HG03095 (cell line): ENCODE results near the gene ZNF672.
"Not testable (repeated sequence)": the region's sequence is repeated elsewhere in the genome, so short reads cannot be mapped to it uniquely, and the experiment has no call there.

Experiments used
- ATAC-seq: cut with Tn5 transposase; IDR thresholded peaks from one replicate; pipeline ENCODE4 v1.9.1; 2021; ENCODE audit warnings: moderate library complexity; ENCODE audit not compliant: unreplicated experiment

Gene ZNF672

DNA sequence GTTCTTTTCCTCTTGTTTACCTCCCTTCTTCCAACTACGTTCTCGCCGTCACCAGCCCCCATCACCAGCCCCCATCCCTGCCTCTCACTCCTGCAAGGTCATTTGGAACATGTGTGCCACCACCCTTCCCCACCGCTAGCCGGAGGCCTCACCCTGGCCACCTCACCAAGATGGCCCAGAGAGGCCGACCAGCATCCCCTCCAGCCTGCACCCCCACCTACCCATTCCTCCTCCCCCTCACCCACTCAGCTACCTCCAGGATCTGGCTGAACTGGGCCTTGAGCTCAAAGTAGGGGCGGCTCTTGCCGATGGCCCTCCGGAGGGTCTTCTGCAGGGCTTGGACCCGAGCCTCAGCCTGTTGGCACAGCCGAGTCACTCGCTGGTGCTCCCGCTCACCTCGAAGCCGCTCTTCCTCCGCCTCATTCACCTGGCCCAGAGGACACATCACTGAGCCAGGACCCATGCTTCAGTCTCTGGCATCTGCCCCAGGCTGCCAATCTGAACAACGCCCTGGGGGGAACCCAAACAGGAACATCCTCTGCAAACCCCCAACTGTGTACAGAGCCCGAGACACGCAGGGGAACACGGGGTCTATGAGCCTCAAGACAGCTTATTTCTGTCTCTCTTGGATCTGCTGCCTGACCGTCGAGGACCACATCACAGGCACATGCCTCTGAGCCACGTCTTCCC lies 25.1 kb upstream of the ZNF672 start:
- ATAC-seq, result no peak

DNA sequence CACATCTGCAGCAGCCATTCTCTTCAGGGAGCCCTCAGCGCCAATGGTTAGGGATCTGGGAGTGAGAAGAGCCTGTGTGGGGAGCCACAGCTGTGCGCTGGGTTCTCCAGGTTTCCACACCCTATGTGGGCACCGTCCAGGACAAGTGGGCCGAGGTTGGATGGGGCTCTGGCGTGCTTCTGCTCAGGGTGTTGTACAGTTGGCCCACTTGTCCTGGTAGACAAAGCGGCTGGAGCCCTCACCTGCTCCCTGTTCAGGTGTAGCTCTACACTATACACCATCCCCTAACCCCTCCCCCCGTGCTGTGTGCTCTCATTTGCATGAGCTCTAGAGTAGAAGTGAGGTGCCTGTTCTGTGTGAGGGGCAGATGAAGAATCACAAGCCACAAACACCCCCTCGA lies 24.5 kb upstream of the ZNF672 start:
- no peak for ATAC-seq

DNA sequence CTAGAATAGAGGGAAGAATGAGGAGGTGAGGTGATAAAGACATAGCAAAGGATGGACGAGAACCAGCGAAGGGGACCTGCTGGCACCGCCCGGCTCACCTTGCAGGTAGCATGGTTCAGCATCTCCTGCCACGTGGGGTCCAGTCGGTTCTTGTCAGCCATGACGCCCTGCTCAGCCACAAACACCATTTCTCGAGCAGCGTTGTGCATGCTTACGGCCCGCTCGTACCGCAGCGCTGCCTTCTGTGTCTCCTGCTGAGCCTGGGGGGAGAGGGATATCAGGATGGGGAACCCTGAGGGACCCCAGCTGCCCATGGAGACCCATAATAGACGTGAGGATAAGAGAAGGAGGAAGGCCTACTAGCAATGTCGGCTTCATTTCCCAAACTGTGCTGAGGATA lies 23.7 kb upstream of the ZNF672 start:
- no peak for ATAC-seq

DNA sequence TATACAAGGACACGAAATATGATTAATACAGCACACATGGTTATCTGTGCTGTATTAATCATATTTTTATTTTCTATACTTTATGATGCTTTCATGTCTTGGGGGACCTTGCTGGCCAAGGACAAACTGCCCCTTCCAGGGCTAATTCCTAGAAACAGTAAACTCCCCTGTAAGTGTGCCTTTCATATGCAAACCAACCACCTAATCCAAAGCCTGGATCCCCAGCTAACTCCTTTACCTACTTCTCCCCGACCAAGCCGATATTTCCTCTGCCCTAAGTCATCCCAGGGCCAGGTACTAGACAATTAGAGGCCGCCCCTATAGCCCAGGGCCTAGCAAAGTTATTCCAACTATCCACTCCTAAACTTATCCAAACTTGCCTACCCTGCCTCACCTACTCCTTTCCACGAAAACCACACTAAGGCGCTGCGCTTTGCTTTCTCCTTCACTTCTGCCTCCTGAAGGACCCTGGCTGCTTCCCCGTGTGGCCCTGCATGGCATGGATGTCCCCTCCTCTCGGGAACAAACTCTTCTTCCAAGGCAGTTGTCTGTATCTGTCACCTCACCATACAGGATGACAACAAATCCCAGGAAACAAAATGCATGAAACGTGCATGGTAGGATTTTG lies 22.5 kb upstream of the ZNF672 start:
- ATAC-seq, result no peak

DNA sequence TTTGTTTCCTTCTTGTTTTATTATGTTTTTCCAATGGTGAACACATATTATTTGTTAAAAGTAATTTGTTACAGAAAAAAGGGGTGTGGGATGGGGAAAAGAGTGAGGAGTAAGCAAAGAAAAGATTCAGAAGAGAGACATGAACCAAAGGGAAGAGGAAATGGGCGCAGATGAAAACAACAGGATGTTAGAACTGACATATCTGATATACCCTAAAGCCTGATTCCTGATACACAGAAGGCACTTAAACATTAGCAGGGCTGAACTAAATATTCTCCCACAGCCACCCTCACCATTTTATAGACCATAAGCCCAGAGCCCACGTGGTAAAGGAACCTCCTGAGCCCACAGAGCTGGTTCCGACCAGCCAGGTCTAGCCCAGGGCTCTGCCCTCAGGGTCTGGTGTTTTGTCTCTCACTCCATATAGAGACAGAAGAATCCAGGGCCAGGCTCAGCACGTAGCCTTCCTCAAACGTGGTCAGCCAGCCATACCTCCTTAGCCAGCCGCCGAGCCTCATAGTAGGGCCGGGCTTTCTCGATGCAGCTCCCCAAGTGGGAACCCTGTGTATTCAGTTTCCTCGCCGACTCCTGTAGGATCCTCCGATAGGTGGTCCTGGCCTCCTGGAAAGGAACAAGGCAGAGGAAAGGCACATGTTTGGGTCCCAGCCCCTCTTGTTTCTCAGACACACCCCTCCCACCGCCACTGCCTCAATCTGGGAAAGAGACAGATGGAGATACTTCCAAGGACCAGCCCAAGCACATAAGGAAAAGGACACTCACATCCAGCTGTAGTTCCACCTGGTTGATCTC lies 21.8 kb upstream of the ZNF672 start:
- ATAC-seq, result no peak

DNA sequence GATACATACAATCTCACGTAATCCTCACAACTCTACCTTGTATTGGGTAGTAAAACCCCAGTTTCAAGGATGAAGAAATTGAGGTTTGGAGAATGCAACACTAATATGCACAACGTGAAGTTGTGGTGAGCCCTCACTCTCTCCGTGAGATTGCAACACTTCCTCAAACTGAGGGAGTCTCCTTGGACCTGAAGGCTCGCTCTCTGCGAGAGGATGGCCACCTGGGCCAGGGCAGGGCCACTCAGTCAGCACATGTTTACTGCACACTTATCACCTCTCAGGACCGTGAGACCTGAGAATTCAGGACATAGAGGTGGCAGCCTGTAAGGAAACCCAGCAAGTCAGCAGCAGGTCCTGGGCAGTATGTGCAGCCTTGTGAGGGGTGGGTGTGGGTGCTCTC lies 21.0 kb upstream of the ZNF672 start:
- no peak for ATAC-seq

DNA sequence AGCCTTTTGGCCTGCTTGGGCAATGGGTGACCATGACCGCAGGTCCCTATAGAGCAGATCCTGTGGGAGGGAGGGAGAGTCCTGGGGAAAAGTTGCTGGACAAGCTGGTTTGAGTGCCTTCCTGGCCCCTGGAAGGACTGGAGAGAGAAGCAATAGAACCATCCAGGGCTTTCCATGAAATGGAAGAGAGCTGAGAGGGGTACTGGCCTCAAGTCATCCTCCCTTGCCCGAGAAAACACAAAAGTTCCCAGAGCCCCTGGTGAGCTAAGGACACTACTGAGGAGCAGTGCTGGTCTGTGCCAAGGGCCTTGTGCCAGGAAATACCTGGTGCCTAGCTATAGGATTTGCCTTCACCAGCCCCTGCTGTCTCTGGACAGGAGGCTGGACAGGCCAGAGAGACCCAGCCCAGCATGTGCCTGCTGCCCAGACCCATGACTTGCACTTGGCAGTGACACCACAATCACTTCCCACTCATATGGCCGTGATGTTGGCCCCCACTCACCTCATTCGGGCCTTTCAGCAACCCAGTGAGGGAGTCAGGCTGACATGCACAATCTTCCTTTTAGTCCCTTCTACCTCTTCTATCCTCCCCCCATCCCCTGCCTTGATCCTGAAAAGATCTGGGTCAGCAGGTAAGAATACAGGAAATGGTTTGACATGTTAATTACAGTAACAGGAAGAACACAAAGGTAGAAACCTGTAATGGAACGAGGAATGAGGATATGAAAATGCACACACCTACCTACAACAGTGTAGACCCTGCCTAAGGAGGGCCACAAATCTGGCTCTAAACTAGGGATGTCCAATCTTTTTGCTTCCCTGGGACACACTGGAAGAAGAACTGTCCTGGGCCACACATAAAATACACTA lies 19.3 kb upstream of the ZNF672 start:
- ATAC-seq, result peak; percentile 41

DNA sequence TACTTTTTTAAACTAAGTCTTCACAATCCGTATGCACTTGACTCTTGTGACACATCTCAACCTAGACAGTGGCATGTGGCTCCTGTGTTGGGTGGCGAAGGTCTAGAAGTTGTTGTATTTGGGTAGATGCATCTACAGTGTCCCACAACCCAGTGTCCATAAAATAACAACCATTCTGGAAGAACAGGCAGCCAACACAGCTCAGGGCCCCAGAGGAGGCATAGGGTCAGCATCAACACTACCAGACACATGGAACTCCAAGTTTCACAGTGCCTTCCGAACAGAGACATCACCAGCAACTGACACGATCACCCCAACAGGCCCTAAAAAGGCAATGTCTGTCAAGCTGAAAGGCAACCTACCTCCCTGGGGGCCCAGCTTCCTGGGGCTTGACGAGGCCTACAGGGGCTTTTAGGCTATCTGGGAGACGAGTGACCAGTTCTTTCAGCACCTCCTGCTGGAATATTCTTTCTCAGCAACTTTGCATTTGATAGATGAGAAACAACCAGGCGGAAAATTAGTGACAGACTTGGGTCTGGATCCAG lies 17.9 kb upstream of the ZNF672 start:
- no peak for ATAC-seq

DNA sequence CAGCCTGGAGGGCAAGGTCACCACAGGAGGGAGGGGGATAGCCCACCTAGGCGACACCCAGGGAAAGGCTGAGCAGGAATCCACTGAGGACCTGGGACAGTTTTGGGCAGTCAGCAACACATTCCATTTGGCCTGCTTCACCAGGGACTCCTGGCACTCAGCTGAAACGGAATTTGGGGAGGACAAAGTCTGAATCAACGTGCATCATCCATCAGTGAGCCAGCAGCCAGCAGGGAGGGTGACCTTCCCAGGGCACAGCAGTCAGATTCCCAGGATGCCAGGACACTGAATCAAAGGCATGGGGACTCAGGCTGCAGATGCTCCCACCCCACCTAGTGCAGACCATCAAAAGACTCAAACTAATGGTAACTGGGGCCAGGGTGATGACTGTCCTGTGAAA lies 16.9 kb upstream of the ZNF672 start:
- no peak for ATAC-seq

DNA sequence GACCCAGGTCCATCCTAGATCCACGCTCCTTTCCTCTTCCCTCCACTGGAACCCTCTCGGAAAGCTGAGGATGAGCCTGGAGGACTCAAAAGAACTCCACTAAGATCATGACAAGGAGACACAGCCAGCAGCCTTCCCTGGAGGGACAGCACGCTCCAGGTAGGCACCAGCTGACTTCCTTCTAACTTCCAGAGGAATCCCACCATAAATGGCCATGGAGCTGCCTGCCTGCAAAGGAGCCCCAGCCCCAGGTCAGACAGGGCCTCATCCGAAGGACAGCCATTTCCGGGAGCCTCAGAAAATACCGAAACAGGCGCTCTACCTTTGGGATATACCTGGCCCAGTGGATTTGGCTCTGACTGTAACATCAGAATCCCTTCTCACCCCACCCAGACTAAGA lies 16.4 kb upstream of the ZNF672 start:
- no peak for ATAC-seq

DNA sequence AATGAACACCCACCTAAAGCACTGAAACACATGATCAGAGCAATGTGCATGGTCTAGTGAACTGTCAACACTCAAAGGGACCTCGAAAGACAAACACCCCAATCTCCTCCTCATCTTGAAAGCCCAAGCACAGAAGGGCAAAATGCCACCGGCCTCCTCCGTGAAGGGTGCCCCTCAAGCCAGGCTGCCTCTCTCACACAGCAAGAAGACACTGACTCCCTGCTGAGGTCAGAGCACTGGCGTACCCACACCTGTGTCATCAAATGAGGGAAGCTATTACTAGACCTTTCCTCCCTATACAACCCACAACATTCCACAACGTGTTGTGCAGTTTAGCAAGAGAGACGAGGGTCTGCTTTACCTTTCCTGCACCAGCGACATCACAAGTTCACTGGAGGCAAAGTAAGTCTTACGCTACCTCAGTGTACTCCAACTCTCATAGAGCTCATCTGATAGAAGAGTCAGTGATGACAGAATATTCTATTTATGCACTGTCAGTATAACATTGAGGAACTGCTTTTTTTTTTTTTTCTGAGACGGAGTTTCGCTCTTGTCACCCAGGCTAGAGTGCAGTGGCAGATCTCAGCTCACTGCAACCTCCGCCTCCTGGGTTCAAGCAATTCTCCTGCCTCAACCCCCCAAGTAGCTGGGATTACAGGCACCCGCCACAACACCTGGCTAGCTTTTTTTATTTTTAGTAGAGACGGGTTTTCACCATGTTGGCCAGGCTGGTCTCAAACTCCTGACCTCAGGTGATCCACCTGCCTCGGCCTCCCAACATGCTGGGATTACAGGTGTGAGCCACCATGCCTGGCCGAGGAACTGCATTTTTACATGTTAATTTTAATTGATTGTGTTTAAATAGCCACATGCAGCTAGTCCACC lies 15.6 kb upstream of the ZNF672 start:
- peak; percentile 27 for ATAC-seq

DNA sequence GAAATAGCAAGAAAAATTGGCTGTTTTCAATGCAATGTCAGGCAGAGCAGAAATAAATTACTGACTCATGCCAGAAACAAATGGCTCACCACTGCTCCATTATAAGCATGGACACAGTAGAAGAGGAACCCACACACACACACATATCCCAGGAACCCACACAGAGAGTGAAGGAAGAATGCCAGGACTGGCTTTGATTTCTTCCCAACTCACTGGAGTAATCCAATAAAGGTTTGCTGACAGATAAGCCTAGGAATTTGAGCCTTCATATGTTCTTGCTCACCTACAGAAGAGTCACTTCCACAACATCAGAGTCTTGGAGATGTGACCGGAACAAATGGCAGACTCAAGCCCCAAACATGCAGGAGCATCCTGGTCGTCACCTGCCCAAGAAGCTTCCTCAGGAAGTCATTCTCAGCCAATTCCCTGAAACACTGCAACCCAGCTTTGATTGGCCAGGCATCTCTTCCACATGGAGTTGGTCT lies 14.5 kb upstream of the ZNF672 start:
- no peak for ATAC-seq

DNA sequence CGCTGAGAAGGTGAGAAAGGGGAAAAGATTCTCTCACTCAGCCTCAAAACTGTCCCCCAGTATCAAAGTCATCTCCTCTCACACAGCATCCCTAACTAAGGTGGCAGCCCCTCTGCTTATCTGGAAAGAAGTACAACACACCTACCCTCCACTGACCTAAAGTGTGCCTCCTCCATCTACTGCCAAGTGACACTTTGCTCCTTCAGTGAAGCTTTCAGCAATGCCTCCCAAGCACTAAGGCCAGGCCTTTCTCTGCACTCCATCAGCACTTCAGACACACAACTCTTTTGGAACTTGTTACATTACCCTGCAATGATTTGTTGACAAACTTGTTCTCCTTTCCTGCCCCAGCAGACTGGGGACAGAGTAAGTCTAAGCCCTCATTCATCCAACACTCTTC lies 13.7 kb upstream of the ZNF672 start:
- ATAC-seq, result no peak

DNA sequence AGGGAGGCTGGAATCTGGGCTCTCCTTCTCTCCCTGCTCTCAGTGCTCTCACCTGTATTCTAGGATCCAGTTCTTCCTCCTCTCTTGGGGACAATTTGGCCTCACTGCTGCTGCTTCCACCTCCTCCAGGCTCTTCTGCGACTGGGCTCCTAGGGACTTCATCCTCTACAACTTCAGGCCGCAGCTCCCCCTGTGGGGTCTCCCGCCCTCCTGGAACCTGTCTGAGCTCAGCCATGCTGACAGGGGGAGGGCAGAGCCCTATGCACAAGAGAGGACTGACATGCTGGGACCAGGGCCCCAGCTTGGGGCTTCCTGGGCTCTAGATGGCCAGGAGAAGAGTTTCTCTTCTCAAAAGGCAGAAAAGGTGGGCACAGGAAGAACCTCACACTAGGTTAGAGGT lies 13.3 kb upstream of the ZNF672 start:
- no peak for ATAC-seq

DNA sequence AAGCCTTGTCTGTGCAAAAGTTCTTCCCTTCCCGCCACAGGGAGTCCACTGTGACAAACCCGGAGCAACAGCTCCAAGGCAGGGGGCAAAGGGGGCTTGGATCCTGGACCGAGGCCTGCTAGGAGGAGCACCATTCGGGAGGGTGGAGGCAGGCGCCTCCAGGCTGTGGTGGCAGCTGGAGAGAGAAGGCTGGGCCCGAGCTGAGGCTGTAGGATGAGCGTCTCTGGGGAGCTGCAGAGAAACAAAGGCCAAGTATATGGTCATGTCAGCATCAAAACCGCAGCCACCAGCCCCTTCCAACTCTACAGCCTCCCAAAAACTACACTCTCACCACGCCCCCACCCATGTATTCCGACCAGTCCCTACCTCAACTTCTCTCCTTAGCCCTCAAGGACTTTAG lies 12.9 kb upstream of the ZNF672 start:
- ATAC-seq, result no peak

DNA sequence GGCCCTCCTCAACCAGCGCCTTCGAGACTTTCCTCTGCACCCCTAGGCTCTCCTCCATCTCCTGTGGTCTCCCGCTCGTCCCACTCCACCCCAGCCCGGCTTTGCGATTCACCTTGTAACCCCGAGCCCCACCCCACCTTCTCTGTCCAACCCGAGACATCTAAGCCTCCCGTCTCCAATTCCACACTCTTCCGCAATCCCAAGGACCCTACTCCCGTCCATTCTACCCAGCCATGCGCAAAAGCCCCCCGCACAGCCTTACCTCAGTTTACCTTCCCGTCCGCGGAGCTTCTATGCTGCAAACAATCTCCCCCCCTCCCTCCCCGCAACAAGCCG lies 12.5 kb upstream of the ZNF672 start:
- peak; percentile 1 for ATAC-seq

DNA sequence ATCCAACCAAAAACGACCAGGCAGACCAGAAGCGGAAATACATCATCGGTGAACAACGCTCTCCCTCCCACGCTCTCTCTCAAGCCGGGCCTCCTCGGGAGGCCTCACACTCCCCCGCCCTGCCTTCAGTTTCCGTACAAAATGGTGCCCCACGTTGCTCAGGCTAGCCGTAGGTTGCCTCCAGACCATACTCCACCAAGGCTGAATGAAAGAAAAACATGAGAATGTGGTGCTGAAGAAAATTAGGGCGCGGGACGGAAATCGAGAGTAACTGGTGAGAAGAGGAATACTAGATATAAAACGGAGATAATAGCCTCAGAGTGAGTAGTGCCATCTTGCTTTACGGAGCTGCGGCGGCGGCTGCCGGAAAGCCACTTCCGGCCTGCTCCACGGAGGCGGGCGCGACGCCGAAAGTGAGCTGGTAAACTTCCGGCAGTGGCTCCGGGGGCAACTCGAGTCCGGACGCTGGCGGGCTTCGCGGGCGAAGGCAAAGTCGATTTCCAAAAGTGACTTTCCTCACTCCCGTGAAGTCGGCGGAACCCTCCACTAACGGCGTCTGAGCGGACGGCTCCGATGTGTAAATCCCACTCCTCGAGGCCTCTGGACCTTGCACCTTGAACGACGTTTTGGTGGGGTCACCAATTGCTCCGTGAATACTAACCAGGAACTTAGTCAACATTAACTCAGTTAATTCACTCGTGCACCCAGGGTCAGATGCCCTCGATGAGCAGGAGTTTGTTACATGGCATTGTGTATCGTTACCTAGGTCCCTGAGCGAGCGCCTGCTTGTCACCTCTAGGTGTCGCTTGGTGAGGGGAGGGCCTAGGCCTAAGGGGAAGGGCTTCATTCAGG lies 11.9 kb upstream of the ZNF672 start, which contains the start of gene SH3BP5L:
Gene SH3BP5L, minus strand, starts transcription at position 7 of the 852 bp plus-strand sequence. CDS start 980 bp downstream, outside the sequence.
- peak; percentile 91 for ATAC-seq

DNA sequence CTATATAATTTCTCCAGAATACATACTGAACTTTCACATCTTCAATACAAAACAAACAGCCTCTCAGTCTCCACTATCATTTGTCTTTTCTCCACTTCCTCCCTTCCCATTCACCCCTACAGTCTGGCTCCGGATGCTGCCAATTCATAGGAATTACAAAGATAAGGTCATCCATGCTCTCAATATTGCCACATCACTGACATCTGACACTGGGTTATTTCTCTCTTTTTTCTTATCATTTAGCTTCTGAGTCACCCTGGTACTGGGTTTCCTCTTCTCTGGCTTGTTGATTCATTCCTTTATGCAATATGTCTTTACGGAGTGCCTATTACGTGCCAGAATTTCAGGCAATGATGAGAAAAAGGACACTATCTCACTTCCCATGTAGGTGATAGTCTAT lies 9.2 kb upstream of the ZNF672 start:
- no peak for ATAC-seq

DNA sequence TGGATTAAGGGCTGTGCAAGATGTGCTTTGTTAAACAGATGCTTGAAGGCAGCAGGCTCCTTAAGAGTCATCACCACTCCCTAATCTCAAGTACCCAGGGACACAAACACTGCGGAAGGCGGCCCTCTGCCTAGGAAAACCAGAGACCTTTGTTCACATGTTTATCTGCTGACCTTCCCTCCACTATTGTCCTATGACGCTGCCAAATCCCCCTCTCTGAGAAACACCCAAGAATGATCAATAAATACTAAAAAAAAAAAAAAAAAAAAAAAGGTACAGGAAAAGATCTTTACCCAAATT lies 7.4 kb upstream of the ZNF672 start:
- not testable (repeated sequence) for ATAC-seq
